GM12892 (cell line): ENCODE measurements around the gene PGM3.

Experiments
- POLR2A ChIP-seq: IDR thresholded peaks from 2 replicates; pipeline ENCODE4 v1.6.1; 2011; ENCODE audit warnings: low read depth, low read length, control low read depth
- POLR2AphosphoS5 ChIP-seq: IDR thresholded peaks from 2 replicates; pipeline ENCODE4 v1.6.1; 2011; ENCODE audit warnings: low read depth, low read length, control low read depth

GRCh38 chr6:83169511-83169910 is 23.6 kb downstream of the PGM3 start:
- TF ChIP-seq POLR2A (no peak), POLR2AphosphoS5 (no peak)
